ENCODE results near the gene MT1M.

GRCh38 chr16:56594292-56594619 lies 38.2 kb upstream of the MT1M start:
- TF ChIP-seq EZH2 (IDR thresholded peaks at IDR 0.05; ENCODE audit: insufficient read depth, poor library complexity, severe bottlenecking) (no peak), EZH2phosphoT487 (IDR thresholded peaks at IDR 0.05; ENCODE audit: insufficient read depth, low read depth) (no peak)
